Right cardiac atrium (tissue), 5 donors: ENCODE data around the gene LDLRAD4. TPM values are rescaled to one million over a fixed set of nuclear protein-coding genes. Genes with fewer than 3 reads are reported as not detected.

Source experiments
- ATAC-seq, 2 donors: fragments of 200-7000 bp; cut with Tn5 transposase; one replicate each; pipeline versions ENCODE4 v1.8.0 to v1.9.1; 2020; ENCODE audit warnings: moderate library complexity in 2 of 2, mild to moderate bottlenecking in 1 of 2
- DNase-seq, 3 donors: peaks; one replicate each; pipeline ENCODE4 v3.0.0-alpha.2; 2020
- H3K27ac ChIP-seq: one replicate; pipeline ENCODE4 v1.5.1; 2013; ENCODE audit warnings: mild to moderate bottlenecking, low read length, control low read depth, moderate library complexity
- H3K27me3 ChIP-seq: one replicate; pipeline ENCODE4 v1.6.1; 2013; ENCODE audit not compliant: control insufficient read depth, insufficient read depth
- H3K4me1 ChIP-seq: one replicate; pipeline ENCODE4 v1.6.1; 2013; ENCODE audit warnings: low read length; ENCODE audit not compliant: control insufficient read depth, insufficient read depth
- H3K4me3 ChIP-seq: one replicate; pipeline ENCODE4 v1.5.1; 2013; ENCODE audit warnings: low read length, control low read depth
- H3K9me3 ChIP-seq: one replicate; pipeline ENCODE4 v1.6.1; 2013; ENCODE audit warnings: low read length; ENCODE audit not compliant: control insufficient read depth
- WGBS: extraction: QIAGEN DNeasy Blood & Tissue Kit; methylation state at CpG from one replicate; pipeline ENCODE4 v1.1.7; 2013; 5-methylcytosine and 5-hydroxymethylcytosine counted together
- intact Hi-C, 4 donors: fragments of 100-400 bp; cut with DNase I; formaldehyde crosslinking; loops; one replicate each; pipeline versions ENCODE4 v1.11.0 to v1.14.0; 2022 to 2023
- polyA plus RNA-seq: library from polyadenylated mRNA; stranded (reverse); fragments of 200-250 nt; gene quantifications from one replicate; pipeline ENCODE4 v1.2.3, GENCODE V29; 2013
- total RNA-seq, 4 donors: library from RNA; stranded (reverse); fragmentation: NEBNext Ultra II Directional; extraction: Animal tissue kit (Norgen Biotek cat#: 25700); gene quantifications; one replicate each; pipeline ENCODE4 v1.2.1, GENCODE V29; 2021
- donor health status: healthy with polysubstance abuse.
- donor health status: DM: no; HTN: yes; CAD: no.
- donor health status: DM: no; HTN: no; CAD: no.
- donor health status: DM: no; HTN: yes; CAD: no; lungs with severe emphysema.
- donor health status: DM: yes; HTN: yes; CAD: no.

The LDLRAD4 gene
- total and polyA plus RNA-seq, 5 donors = 25.7 to 159 (median 68.1) TPM

DNA sequence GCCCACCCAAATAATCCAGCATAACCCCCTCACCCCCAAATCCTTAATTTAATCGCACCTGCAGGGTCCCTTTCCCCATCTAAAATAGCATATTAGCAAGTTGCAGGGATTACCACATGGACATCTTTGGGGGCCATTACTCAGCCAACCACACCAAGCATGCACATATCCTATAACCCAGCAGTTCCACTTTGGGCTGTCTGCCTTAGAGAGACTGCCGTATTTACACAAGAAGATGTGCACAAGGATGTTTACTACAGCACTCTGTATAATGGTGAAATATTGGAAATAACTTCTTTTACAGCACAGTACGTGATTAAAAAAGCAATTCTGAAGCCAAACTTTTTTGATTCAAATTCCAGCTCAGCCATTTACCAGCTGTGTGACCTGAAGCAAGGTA lies 17.3 kb upstream of the LDLRAD4 start:
- intact Hi-C loops = no loop called here
- no peak for ATAC-seq

DNA sequence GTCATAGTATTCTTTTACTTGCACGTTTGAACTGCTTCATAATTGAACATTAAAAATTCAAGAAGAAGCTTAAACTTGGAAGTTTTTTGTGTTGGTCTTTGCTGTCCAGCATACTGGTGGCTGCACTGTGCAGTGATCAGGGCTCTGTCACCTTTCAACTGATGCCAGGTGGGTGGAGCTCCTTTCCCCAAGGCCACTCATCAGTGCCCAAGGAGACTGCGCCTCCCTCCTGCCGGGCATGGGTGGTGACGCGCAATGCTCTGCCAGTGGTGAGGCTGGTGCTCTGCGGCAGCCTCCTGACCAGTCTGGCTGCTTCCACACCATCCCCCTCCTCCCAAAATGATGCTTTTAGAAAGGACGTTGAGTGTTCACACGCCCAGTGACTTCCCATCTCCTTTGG lies 16.0 kb upstream of the LDLRAD4 start:
- ATAC-seq = no peak
- intact Hi-C loops = no loop called here
- H3K27ac ChIP-seq = no peak overlapping the region
- no peak overlapping the region for H3K4me3 ChIP-seq
- DNase-seq = no peak
- peaks cover 2% of the 10 kb centered on the region for H3K9me3 ChIP-seq
- H3K4me1 ChIP-seq = no peaks in the 10 kb centered on the region
- no peaks in the 10 kb centered on the region for H3K27me3 ChIP-seq
- WGBS = 82% methylated on average over 8 of the region's 8 CpGs

More for the DNA sequence above, 17.3 kb upstream of the LDLRAD4 start:
- WGBS = 86% methylated on average over 3 of the region's 3 CpGs
- Histone ChIP-seq H3K4me3 (no peak overlapping the region), H3K27me3 (no peaks in the 10 kb centered on the region), H3K27ac (no peak overlapping the region), H3K4me1 (no peaks in the 10 kb centered on the region), H3K9me3 (peaks cover 2% of the 10 kb centered on the region)
- no peak for DNase-seq

DNA sequence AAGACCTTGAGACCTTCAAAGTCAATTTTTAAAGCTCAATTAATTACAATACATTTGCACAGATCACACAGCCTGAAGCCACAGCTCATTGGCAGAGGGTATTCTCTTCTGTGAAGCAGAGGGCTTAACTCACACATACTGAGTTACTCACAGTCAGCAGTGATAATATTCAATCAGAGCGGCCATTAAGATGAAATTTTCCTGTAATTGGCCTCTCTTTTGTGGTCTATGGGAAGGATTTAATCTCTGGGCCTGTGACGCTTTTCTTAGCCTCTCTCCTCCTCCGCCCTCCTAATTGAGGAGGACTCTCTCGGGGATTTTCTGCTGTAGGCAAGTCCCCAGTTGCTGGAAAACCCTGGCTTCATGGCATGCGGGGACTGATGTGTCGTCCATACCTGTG lies 12.3 kb upstream of the LDLRAD4 start:
- DNase-seq = no peak
- WGBS = 90% methylated on average over 6 of the region's 6 CpGs
- ATAC-seq = no peak
- Histone ChIP-seq H3K4me1 (no peaks in the 10 kb centered on the region), H3K4me3 (no peak overlapping the region), H3K9me3 (no peaks in the 10 kb centered on the region), H3K27me3 (no peaks in the 10 kb centered on the region), H3K27ac (no peak overlapping the region)
- intact Hi-C loops = no loop called here

DNA sequence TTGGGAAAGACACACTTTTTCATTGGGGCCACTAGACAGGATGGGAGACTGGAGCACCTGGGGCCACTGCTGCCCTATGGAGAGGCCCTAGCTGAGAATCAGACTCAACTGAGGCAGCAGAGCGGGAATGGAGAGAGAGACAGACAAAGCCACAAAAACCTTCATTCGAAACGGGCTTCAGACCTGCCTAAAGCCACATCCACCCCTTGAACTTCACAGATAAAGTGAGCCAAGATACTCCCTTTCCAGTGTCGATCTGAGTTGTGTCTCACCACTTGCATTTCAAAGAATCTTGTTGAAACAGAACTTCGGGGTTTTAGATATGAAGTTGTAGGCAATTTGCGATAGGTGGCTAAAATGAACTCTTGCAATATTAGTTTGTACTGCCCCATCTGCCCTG lies 11.3 kb upstream of the LDLRAD4 start:
- intact Hi-C loops = no loop called here
- H3K4me1 ChIP-seq = no peaks in the 10 kb centered on the region
- no peak overlapping the region for H3K4me3 ChIP-seq
- no peaks in the 10 kb centered on the region for H3K27me3 ChIP-seq
- H3K9me3 ChIP-seq = no peaks in the 10 kb centered on the region
- no peak for DNase-seq
- H3K27ac ChIP-seq = no peak overlapping the region
- 87% methylated on average over 6 of the region's 6 CpGs for WGBS
- ATAC-seq = no peak

DNA sequence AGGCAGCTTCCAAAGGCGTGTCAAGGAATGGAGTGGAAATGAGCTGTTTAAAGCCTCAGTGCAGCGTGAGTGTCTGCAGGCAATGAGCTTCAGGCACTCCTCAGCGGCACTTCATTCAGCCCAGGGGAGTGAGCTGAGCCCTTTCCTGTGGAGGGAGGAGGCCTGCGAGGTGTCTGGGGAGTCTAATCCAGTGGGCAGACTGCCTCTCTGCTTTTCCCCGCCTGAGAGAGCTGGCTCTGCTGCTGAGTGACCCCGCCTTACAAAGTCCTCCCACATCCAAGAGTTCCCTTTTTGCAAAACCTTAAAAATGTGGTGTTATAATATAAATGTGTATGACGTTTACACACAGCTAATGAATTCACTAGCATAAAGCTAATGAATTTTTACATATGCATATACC lies 7.0 kb upstream of the LDLRAD4 start:
- peak; percentile 42 to 72 (median 60) for DNase-seq
- no peaks in the 10 kb centered on the region for H3K9me3 ChIP-seq
- intact Hi-C loops = loop anchor here in 3 of 4 donors (10.0 kb wide), 5 partner anchors 173 to 423 kb away; no protein-coding TSS in a partner anchor
- no peaks in the 10 kb centered on the region for H3K27me3 ChIP-seq
- peak; percentile 39 to 44 for ATAC-seq
- no peak overlapping the region for H3K4me3 ChIP-seq
- 40% methylated on average over 7 of the region's 7 CpGs for WGBS
- no peak overlapping the region for H3K27ac ChIP-seq
- H3K4me1 ChIP-seq = no peaks in the 10 kb centered on the region

DNA sequence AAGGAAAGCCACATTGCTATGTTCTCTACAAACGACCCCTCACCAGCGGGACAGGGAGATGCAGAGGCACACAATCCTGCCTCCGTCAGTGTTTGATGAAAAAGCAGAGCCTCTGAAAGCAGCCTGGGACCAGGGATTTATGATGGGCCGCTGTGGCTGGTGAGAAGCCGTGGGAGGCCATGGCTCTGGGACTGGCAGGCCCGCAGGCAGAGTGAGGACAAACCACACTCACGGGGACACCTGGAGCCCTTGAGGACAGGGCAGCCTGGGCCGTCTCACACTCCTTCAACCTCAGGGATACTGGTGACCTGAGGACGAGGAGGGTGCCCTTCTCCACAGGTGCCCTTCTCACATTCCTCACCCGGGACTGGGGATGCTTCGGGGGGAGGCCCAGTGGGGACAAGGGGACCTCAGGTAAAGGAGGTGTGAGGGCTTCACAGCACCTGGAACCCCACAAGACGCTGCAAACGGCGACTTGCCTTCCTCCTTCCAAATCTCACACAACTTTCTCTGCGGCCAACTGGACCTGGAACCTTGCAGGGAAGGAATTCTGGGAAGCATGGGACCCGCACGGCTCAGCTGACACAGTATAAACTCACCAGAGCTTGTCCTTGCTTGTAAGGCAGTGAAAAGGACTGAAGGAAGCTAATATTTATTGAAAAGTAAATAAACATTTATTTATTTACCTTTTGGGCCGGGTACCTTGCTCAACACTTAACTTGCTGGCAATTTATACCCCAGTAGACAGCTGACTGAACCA lies 5.3 kb upstream of the LDLRAD4 start:
- Histone ChIP-seq H3K4me1 (peaks cover 2% of the 10 kb centered on the region), H3K27me3 (no peaks in the 10 kb centered on the region), H3K9me3 (no peaks in the 10 kb centered on the region), H3K27ac (no peak overlapping the region), H3K4me3 (no peak overlapping the region)
- DNase-seq = no peak
- WGBS = 88% methylated on average over 18 of the region's 18 CpGs
- ATAC-seq = no peak
- intact Hi-C loops = loop anchor here in 3 of 4 donors (10.0 kb wide), 5 partner anchors 172 to 422 kb away; no protein-coding TSS in a partner anchor

DNA sequence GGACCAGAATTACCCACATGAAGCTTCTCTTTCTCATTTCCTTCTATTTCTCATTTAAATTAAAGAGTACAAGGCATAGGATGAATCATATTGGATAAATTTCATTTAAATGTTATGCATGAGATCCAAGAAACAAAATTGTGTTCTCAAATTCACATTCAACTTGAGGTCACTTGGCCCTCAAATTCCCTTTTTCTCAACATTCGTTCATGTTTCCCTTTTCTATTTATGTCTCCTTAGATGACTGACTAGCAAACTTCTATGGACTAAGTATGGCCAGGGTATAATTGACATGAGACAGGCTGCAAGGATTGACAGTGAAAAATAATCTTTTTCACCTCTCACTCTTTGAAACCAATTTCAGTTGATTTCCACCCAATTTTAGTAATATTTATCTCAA lies 4.0 kb upstream of the LDLRAD4 start:
- intact Hi-C loops = loop anchor here (5.0 to 10.0 kb wide), 8 partner anchors 163 to 588 kb away; no protein-coding TSS in a partner anchor
- no peak overlapping the region for H3K27ac ChIP-seq
- H3K4me1 ChIP-seq = peaks cover 6% of the 10 kb centered on the region
- 57% methylated on average over 1 of the region's 1 CpG for WGBS
- no peak for DNase-seq
- H3K9me3 ChIP-seq = no peaks in the 10 kb centered on the region
- H3K4me3 ChIP-seq = no peak overlapping the region
- ATAC-seq = no peak
- no peaks in the 10 kb centered on the region for H3K27me3 ChIP-seq

DNA sequence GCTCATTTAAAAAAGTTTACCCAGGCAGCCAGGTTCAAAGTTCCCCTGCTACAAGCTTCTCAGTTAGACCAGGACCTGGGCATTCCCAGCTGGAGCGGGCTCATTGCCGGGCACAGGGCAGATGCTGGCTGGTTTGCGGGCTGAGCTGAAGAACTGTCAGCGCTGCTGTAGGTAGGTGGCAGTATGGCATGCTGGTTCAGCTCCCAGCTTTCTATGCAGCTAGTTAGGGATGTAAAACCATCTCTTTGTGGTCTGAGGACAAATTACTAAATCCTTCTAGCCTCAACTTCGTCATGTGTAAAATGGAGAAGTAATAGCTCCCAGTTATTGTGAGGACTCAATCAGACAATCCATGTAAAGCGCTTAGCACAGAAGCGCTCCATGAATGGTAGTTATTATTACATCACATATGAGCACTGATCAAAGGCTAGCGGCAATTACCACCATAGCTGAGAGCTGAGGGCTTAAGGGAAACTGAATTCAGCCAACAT lies 2.4 kb upstream of the LDLRAD4 start:
- H3K27ac ChIP-seq = no peak overlapping the region
- ATAC-seq = peak; percentile 75 to 78
- H3K4me1 ChIP-seq = peaks cover 13% of the 10 kb centered on the region
- DNase-seq = peak; percentile 74 to 89 (median 81)
- no peaks in the 10 kb centered on the region for H3K27me3 ChIP-seq
- H3K9me3 ChIP-seq = no peaks in the 10 kb centered on the region
- 18% methylated on average over 8 of the region's 8 CpGs for WGBS
- H3K4me3 ChIP-seq = no peak overlapping the region
- intact Hi-C loops = loop anchor here (2.0 to 10.0 kb wide), 9 partner anchors 161 to 586 kb away; no protein-coding TSS in a partner anchor

DNA sequence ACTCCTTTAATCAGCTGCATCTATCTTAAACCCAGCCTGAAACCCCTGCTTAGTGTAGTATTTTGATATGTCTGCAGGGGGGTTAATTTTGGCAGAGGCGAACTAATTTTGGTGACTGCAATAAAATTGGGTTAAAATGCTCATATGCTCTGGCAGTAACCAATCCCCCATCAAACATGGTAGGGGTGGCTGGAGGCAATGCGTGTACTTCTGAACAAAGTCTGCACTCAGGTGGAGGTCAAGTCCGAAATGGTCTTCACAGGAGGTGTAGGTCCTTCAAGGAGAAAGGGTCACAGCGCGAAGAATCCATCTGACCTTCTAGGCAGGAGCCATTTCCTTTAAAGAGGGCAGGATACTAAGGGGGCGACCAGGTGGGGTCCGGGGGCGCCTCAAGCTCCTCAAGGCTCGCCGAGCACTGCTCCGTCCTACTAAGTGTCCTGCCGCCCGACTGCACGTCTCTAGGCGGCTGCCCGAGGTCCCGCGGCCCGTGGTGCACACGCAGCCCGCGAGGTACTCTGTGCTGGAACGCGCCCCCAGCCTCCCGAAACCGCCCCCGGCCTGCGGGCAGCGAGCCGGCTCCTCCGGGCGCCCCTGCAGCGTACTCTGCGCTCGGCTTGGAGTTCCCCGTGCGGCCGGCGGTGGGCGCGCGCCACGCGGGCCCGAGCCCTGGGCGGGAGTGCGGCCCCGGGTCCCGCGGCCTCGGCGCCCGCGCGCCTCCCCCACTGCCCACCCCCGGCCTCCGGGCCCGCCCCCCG lies 1.7 kb upstream of the LDLRAD4 start:
- peak overlapping the region; percentile 83 for H3K27ac ChIP-seq
- H3K27me3 ChIP-seq = no peaks in the 10 kb centered on the region
- peak overlapping the region; percentile 95 for H3K4me3 ChIP-seq
- intact Hi-C loops = loop anchor here (2.0 to 10.0 kb wide), 9 partner anchors 160 to 585 kb away; no protein-coding TSS in a partner anchor
- 4% methylated on average over 58 of the region's 59 CpGs for WGBS
- H3K4me1 ChIP-seq = peaks cover 13% of the 10 kb centered on the region
- DNase-seq (peak; percentile 61 to 86 (median 86)), ATAC-seq (peak; percentile 71 to 73)
- H3K9me3 ChIP-seq = no peaks in the 10 kb centered on the region

DNA sequence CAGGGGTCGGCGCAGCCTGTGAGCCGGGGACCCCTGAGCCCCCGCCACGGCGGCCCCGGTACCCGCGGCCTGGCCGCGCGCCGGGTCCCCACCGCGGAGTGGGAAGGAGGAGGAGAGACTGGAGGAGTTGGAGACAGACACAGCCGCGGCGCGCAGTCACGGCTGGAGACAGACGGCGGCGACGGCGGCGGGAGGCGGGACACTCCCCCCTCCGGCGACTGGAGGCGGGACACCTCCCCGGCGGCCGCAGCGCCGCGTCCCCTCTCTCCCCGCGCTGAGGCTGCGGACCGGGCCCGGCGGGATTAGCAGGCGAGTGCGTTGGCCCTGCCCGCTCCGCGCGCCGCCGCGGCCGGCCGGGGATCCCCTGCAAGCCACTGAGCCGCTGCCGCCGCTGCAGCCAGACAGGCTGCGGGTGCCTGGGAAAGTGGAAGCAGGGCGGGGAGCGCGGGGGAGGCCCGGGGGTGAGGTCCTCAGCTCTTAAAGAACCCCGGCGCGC lies 1.0 kb upstream of the LDLRAD4 start:
- H3K4me1 ChIP-seq = peaks cover 13% of the 10 kb centered on the region
- DNase-seq = peak; percentile 68 to 92 (median 91)
- peak; percentile 27 to 60 for ATAC-seq
- H3K9me3 ChIP-seq = no peaks in the 10 kb centered on the region
- no peaks in the 10 kb centered on the region for H3K27me3 ChIP-seq
- peak overlapping the region; percentile 95 for H3K4me3 ChIP-seq
- WGBS = under 1% methylated on average over 60 of the region's 64 CpGs
- H3K27ac ChIP-seq = peak overlapping the region; percentile 83
- intact Hi-C loops = loop anchor here (2.0 to 10.0 kb wide), 9 partner anchors 160 to 585 kb away; no protein-coding TSS in a partner anchor
